Type B pancreatic cell (in vitro differentiated cells): ENCODE results near the gene SLX4IP. TPM values are rescaled to one million over a fixed set of nuclear protein-coding genes. Genes with fewer than 3 reads are reported as not detected.
"Not testable (repeated sequence)": the region's sequence is repeated elsewhere in the genome, so short reads cannot be mapped to it uniquely, and the experiment has no call there.

Experiments
- DNase-seq: peaks from one replicate; pipeline ENCODE4 v3.0.0; 2021; ENCODE audit warnings: mixed read lengths; ENCODE audit not compliant: unreplicated experiment; ENCODE audit errors: extremely low spot score
- H3K27ac Mint-ChIP-seq: 2 replicates; pipeline ENCODE4 v1.8.0; 2021; ENCODE audit warnings: mild to moderate bottlenecking, mixed read lengths
- H3K27me3 Mint-ChIP-seq: 2 replicates; pipeline ENCODE4 v1.8.0; 2021; ENCODE audit warnings: mixed read lengths
- H3K36me3 Mint-ChIP-seq: 2 replicates; pipeline ENCODE4 v1.8.0; 2021; ENCODE audit warnings: mixed read lengths
- H3K4me1 Mint-ChIP-seq: one replicate; pipeline ENCODE4 v1.8.0; 2021; ENCODE audit warnings: mixed read lengths; ENCODE audit not compliant: unreplicated experiment
- H3K4me3 Mint-ChIP-seq: 2 replicates; pipeline ENCODE4 v1.8.0; 2021; ENCODE audit warnings: mild to moderate bottlenecking, mixed read lengths
- H3K9me3 Mint-ChIP-seq: 2 replicates; pipeline ENCODE4 v1.8.0; 2021; ENCODE audit warnings: mixed read lengths
- total RNA-seq: library from RNA; stranded (reverse); gene quantifications from 2 replicates; pipeline ENCODE4 v1.2.1, GENCODE V29; 2021; ENCODE audit warnings: low replicate concordance
- TF ChIP-seq, protein P1 (sequence below): fragments of 200-600 bp; sonication (generic); conservative IDR thresholded peaks from 2 replicates; pipeline ENCODE4 v1.5.0; 2021; ENCODE audit warnings: antibody characterized with exemption, mild to moderate bottlenecking

The SLX4IP gene
- total RNA-seq, 1 donor from 2014 or later = 8.5 TPM

DNA sequence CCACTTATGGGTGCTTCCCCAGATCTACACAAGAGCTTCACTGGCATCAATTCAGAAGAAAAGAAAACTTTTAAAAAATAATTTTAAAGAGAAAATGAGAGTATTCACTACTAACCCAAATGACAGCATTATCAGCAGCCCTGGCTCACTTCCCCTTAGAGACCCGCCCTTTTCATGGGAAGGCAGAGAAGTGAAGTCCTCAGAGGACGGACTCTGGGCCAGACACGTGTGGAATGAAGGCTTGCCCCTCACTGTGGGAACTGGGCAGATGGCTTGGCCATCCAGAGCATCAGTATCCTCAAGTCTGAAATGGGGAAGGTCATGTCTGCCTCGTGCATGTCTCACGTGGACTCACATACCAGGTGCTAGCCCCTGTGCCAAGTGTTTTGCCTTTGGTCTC, 175.1 kb downstream of the SLX4IP start:
- Mint-ChIP-seq H3K4me3 (no peak overlapping the region), H3K27ac (no peak overlapping the region), H3K27me3 (no peaks in the 10 kb centered on the region), H3K4me1 (no peaks in the 10 kb centered on the region), H3K9me3 (no peaks in the 10 kb centered on the region), H3K36me3 (peaks cover 24% of the 10 kb centered on the region)
- TF ChIP-seq, protein P1, sequence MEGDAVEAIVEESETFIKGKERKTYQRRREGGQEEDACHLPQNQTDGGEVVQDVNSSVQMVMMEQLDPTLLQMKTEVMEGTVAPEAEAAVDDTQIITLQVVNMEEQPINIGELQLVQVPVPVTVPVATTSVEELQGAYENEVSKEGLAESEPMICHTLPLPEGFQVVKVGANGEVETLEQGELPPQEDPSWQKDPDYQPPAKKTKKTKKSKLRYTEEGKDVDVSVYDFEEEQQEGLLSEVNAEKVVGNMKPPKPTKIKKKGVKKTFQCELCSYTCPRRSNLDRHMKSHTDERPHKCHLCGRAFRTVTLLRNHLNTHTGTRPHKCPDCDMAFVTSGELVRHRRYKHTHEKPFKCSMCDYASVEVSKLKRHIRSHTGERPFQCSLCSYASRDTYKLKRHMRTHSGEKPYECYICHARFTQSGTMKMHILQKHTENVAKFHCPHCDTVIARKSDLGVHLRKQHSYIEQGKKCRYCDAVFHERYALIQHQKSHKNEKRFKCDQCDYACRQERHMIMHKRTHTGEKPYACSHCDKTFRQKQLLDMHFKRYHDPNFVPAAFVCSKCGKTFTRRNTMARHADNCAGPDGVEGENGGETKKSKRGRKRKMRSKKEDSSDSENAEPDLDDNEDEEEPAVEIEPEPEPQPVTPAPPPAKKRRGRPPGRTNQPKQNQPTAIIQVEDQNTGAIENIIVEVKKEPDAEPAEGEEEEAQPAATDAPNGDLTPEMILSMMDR = no peak
- no peak for DNase-seq

DNA sequence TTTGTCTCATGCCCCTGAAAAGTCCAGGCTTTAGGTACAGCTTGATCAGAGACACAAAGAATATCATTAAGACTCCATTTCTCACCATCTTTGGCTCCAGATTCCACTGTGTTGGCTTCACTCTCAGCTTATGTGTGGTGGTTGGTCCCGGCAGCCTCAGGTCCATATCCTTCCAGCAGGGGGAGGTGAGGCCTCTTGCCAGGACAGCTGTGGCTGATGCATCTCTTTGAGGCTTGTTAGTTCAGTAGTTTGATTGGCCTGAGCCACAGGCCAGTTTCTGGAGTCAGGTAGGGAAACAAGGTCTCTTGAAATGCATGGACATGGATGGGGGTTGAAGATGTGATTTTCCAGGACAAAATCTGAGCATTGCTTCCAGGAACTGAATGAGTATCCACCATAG, 176.3 kb downstream of the SLX4IP start:
- Mint-ChIP-seq H3K9me3 (no peaks in the 10 kb centered on the region), H3K4me1 (no peaks in the 10 kb centered on the region), H3K27ac (no peak overlapping the region), H3K36me3 (peaks cover 26% of the 10 kb centered on the region), H3K4me3 (no peak overlapping the region), H3K27me3 (no peaks in the 10 kb centered on the region)
- TF ChIP-seq, protein P1 = peak; percentile 67
- DNase-seq = no peak

DNA sequence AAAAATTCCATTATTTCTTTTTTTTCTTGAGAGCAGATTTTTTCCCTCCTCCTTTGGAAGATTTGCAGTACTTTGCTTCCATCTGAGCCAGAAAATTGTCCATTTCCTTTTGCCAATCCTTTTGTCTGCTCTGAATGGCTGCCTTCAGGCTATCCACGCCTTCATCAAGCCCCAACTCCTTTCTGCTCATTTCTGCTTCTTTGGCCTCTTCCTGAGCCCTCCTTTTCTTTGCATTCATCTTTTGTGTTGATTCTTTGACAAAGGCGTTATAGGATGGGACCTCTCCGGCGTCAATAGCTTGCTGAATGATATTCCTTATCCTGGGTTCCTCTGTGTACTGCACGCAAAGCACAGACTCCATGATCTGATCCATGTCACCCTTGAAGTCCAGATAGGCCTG, 178.3 kb downstream of the SLX4IP start:
- H3K4me1 Mint-ChIP-seq, H3K4me3 Mint-ChIP-seq, DNase-seq, H3K27me3 Mint-ChIP-seq, H3K9me3 Mint-ChIP-seq, H3K27ac Mint-ChIP-seq: not testable (repeated sequence)
- peaks cover 12% of the 10 kb centered on the region for H3K36me3 Mint-ChIP-seq

DNA sequence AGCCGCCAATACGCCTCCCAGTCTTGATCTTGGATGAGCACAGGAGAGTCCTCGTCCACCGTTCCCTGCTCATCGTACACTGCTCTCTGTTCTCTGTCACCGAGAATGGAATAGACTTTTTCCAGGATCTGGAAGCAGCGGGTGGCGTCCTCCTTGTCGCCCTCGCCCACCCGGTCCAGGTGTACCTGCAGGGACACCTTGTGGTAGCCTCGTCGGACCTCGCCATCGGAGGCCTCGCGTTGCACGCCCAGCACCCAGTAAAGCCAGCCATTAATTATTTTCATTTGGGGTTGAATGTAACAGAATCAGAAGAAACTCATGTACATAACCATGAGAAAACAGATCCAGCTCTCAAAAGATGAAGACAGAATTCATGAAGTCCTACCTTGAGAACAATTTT, 178.8 kb downstream of the SLX4IP start:
- peaks cover 7% of the 10 kb centered on the region for H3K4me1 Mint-ChIP-seq
- no peak overlapping the region for H3K4me3 Mint-ChIP-seq
- TF ChIP-seq, protein P1 = no peak
- no peaks in the 10 kb centered on the region for H3K27me3 Mint-ChIP-seq
- DNase-seq = no peak
- H3K36me3 Mint-ChIP-seq = peaks cover 12% of the 10 kb centered on the region
- no peak overlapping the region for H3K27ac Mint-ChIP-seq
- H3K9me3 Mint-ChIP-seq = no peaks in the 10 kb centered on the region

DNA sequence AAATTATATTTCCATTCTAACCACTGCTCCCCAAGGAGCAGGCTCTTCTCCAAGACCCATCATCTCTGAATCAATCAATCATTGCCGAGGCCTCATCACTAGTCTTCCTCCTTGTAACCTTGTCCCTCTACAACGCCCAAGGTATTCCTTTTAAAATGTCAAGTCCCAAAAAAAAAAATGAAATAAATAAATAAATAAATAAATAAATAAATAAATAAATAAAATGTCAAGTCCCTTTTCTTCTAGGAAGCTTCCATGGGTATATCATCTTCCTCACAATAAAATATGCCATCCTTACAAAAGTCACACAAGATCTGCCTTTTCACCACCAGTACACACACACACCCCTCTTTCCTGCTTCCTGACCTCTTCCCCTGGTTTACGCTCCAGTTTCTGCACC, 181.1 kb downstream of the SLX4IP start:
- TF ChIP-seq, protein P1 = no peak
- Mint-ChIP-seq H3K9me3 (no peaks in the 10 kb centered on the region), H3K4me3 (no peak overlapping the region), H3K36me3 (peaks cover 12% of the 10 kb centered on the region), H3K27me3 (no peaks in the 10 kb centered on the region), H3K4me1 (peaks cover 24% of the 10 kb centered on the region), H3K27ac (no peak overlapping the region)
- DNase-seq = no peak

DNA sequence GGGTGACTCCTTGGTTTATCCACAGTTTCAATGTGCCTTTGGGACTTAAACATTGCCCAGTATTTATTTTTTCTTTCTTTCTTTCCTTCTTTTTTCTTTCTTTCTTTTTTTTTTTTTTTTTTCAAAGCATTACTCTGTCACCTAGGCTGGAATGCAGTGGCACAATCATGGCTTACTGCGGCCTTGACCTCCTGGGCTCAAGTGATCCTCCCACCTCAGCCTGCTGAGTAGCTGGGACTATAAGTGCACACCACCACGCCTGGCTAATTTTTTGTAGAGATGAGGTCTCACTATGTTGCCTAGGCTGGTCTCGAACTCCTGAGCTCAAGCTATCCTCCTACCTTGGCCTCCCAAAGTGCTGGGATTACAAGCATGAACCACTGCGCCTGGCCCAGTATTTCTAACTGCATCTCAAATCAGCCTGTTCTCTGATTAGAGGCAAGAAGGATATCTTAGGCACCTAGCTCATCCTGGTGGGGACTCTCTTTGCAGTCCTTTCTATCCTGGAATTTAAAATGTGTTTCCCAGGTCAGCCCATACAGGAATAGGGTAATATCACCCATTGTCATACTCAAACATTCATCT, 182.5 kb downstream of the SLX4IP start:
- not testable (repeated sequence) for H3K27me3 Mint-ChIP-seq, DNase-seq, H3K9me3 Mint-ChIP-seq, H3K27ac Mint-ChIP-seq, H3K4me3 Mint-ChIP-seq
- H3K36me3 Mint-ChIP-seq = peaks cover 19% of the 10 kb centered on the region
- H3K4me1 Mint-ChIP-seq = peaks cover 37% of the 10 kb centered on the region
